K562 (cell line): ENCODE measurements around the gene RASGRP1. TPM values are rescaled to one million over a fixed set of nuclear protein-coding genes. Genes with fewer than 3 reads are reported as not detected.
A peak's percentile ranks its signal among the peaks of the same experiment; 100 is the strongest.

Experiments used
- ATAC-seq: fragments of 200-7000 bp; cut with Tn5 transposase; 3 replicates; pipeline ENCODE4 v1.9.1; 2020; ENCODE audit warnings: moderate library complexity
- BruUV-seq: library from RNA; stranded (reverse); fragments of 400-500 nt; replicated peaks from 2 replicates; lab custom pipeline; 2021; lab: Mats Ljungman, UMichigan
- CTCF ChIA-PET: fragments of 300-600 bp; formaldehyde crosslinking; extraction: SDS; loops from one replicate; lab custom pipeline; 2021; ENCODE audit warnings: low intra/inter-chr PET ratio; lab: Yijun Ruan, JAX
- POLR2A ChIA-PET: fragments of 300-600, 350-650 bp; sonication (Branson Sonifier 250); formaldehyde crosslinking; extraction: SDS; loops from one replicate; lab custom pipeline; 2021; ENCODE audit warnings: antibody characterized with exemption, inconsistent platforms; lab: Yijun Ruan, JAX
- DNase-seq, 4 experiments: peaks; one replicate each; pipeline versions ENCODE4 v3.0.0 to v3.0.0-alpha.2; 2011 to 2018; ENCODE audit warnings: low spot score in 3 of 4, mixed read lengths in 3 of 4; ENCODE audit errors: extremely low read depth in 1 of 4
- FAIRE-seq: peaks from 2 replicates; lab custom pipeline; 2011; peaks lifted over from hg19 to GRCh38; lab: Jason Lieb, UNC
- H2AFZ ChIP-seq: 2 replicates; pipeline ENCODE4 v1.6.0; 2011; ENCODE audit warnings: low read depth, low read length, control low read depth, inconsistent platforms
- H3K27ac ChIP-seq: fragments of 200-600 bp; 3 replicates; pipeline ENCODE4 v1.8.0; 2011; ENCODE audit warnings: low read depth, mild to moderate bottlenecking, control low read depth, inconsistent platforms, low read length, moderate library complexity, mixed read lengths; ENCODE audit errors: extremely low read depth
- H3K27me3 ChIP-seq, 2 experiments: fragments of 300-600 bp in 1 of 2; 2 replicates in 1 of 2; 3 replicates in 1 of 2; pipeline versions ENCODE4 v1.6.0 to v1.8.0; 2011; ENCODE audit warnings: inconsistent platforms in 2 of 2, low read length in 2 of 2, mild to moderate bottlenecking in 1 of 2, mixed read lengths in 1 of 2, moderate library complexity in 1 of 2; ENCODE audit not compliant: control insufficient read depth in 2 of 2, insufficient read depth in 2 of 2
- H3K36me3 ChIP-seq: fragments of 300-600 bp; 3 replicates; pipeline ENCODE4 v1.8.0; 2011; ENCODE audit warnings: mild to moderate bottlenecking, low read length, inconsistent platforms; ENCODE audit not compliant: control insufficient read depth, insufficient read depth
- H3K4me1 ChIP-seq, 2 experiments: fragments of 200-600 bp in 1 of 2; replicated peaks in 1 of 2; 2 replicates in 1 of 2; 3 replicates in 1 of 2; pipeline versions ENCODE4 v1.5.1 to v1.8.0; 2011; ENCODE audit warnings: inconsistent platforms in 2 of 2, low read length in 2 of 2, mild to moderate bottlenecking in 1 of 2, mixed read lengths in 1 of 2, moderate library complexity in 1 of 2; ENCODE audit not compliant: control insufficient read depth in 2 of 2, insufficient read depth in 2 of 2
- H3K4me2 ChIP-seq: 2 replicates; pipeline ENCODE4 v1.6.1; 2011; ENCODE audit warnings: low read length, control low read depth, inconsistent platforms, mixed read lengths; ENCODE audit not compliant: insufficient read depth
- H3K4me3 ChIP-seq: fragments of 200-600 bp; sonication (generic), shearing (Covaris generic); 2 replicates; pipeline ENCODE4 v1.5.1; 2016; ENCODE audit warnings: control low read depth, inconsistent platforms
- H3K79me2 ChIP-seq: fragments of 200-600 bp; 3 replicates; pipeline ENCODE4 v1.8.0; 2011; ENCODE audit warnings: low read length, inconsistent platforms; ENCODE audit not compliant: control insufficient read depth, insufficient read depth
- H3K9ac ChIP-seq, 2 experiments: 2 replicates each; pipeline versions ENCODE4 v1.6.0 to v1.6.1; 2011; ENCODE audit warnings: low read depth in 2 of 2, low read length in 2 of 2, control low read depth in 1 of 2, inconsistent platforms in 1 of 2, mild to moderate bottlenecking in 1 of 2, mixed read lengths in 1 of 2; ENCODE audit not compliant: insufficient read depth in 1 of 2
- H3K9me1 ChIP-seq: one replicate; pipeline ENCODE4 v1.6.0; 2011; ENCODE audit warnings: inconsistent platforms, mild to moderate bottlenecking, low read length, moderate library complexity; ENCODE audit not compliant: control insufficient read depth, insufficient read depth
- H3K9me3 ChIP-seq: replicated peaks from 2 replicates; pipeline ENCODE4 v1.5.1; 2011; ENCODE audit warnings: low read depth, low read length, inconsistent platforms; ENCODE audit not compliant: control insufficient read depth, insufficient read depth
- H4K20me1 ChIP-seq: replicated peaks from 2 replicates; pipeline ENCODE4 v1.6.1; 2011; ENCODE audit warnings: low read length, inconsistent platforms, mixed read lengths; ENCODE audit not compliant: control insufficient read depth, insufficient read depth
- CEBPB ChIP-seq: fragments of 450-650 bp; IDR thresholded peaks from 2 replicates; pipeline ENCODE4 v1.6.1; 2016; ENCODE audit warnings: missing genetic modification characterization, missing compliant biosample characterization
- CEBPG ChIP-seq, 3 experiments: fragments of 200-800 bp in 1 of 3; sonication (Bioruptor generic) in 1 of 3; sonication (generic) in 1 of 3; formaldehyde crosslinking in 1 of 3; IDR thresholded peaks in 2 of 3; conservative IDR thresholded peaks in 1 of 3; 2 replicates each; pipeline versions ENCODE4 v1.6.1 to v1.8.0; 2016 to 2022; ENCODE audit warnings: missing compliant biosample characterization in 2 of 3, missing genetic modification characterization in 2 of 3, mild to moderate bottlenecking in 1 of 3, missing genetic modification reagents in 1 of 3
- EZH2 ChIP-seq: IDR thresholded peaks from 2 replicates; pipeline ENCODE4 v1.6.1; 2012; ENCODE audit warnings: low read depth, mild to moderate bottlenecking, inconsistent platforms, low read length, borderline replicate concordance
- SREBF1 ChIP-seq: fragments of 150-350 bp; IDR thresholded peaks from 2 replicates; pipeline ENCODE4 v1.6.1; 2014; ENCODE audit warnings: antibody characterized with exemption, low read depth, low read length, borderline replicate concordance
- ZC3H8 ChIP-seq: fragments of 450-650 bp; IDR thresholded peaks from 2 replicates; pipeline ENCODE4 v1.6.1; 2017
- ZNF121 ChIP-seq: sonication (generic); formaldehyde crosslinking; conservative IDR thresholded peaks from 2 replicates; pipeline ENCODE4 v1.8.0; 2022; ENCODE audit warnings: missing genetic modification reagents
- ZNF717 ChIP-seq: fragments of 250-450 bp; sonication (Bioruptor Pico); IDR thresholded peaks from 2 replicates; pipeline ENCODE4 v1.5.0; 2021
- WGBS: fragments of 100-300 bp; shearing (Covaris generic); methylation state at CpG from one replicate; pipeline ENCODE4 v1.1.6; 2016; ENCODE audit warnings: low coverage, mixed read lengths; ENCODE audit not compliant: insufficient coverage; ENCODE audit errors: missing lambda C conversion rate; 5-methylcytosine and 5-hydroxymethylcytosine counted together
- in situ Hi-C: fragments of 300-500 bp; cut with MboI; formaldehyde crosslinking; loops from 4 replicates; pipeline ENCODE4 v1.15.0; 2018; ENCODE audit warnings: inconsistent platforms, mixed read lengths
- intact Hi-C: fragments of 100-400 bp; cut with micrococcal nuclease; formaldehyde crosslinking; loops from 2 replicates; pipeline ENCODE4 v1.14.2; 2022
- polyA plus RNA-seq, 8 experiments: library from polyadenylated mRNA; depleted of rRNA in 4 of 8; stranded (reverse) in 5 of 8; unstranded in 3 of 8; fragments of >200 nt; fragmentation: Nextera tagmentation in 2 of 8; fragmentation: Illumina TruSeq in 1 of 8; extraction: Ambion mirVana in 2 of 8; extraction: Trizol in 1 of 8; gene quantifications; 2 replicates each; pipeline versions ENCODE4 v1.2.1 to v1.2.3, GENCODE V29; 2011 to 2014; ENCODE audit warnings: inconsistent platforms in 1 of 8, missing spikeins in 1 of 8
- total RNA-seq, 7 experiments: library from RNA; depleted of rRNA in 6 of 7; stranded (reverse); fragments of >200 nt in 6 of 7; fragmentation: Illumina TruSeq in 2 of 7; extraction: Trizol in 2 of 7; gene quantifications; 2 replicates each; pipeline versions ENCODE4 v1.2.1 to v1.2.3, GENCODE V29; 2011 to 2021; ENCODE audit warnings: low replicate concordance in 1 of 7

Gene RASGRP1
- total and polyA plus RNA-seq, 9 of the 15 experiments (the other 6 are each of a cell fraction or from before 2014, with no cell fraction given), result 0.14 to 0.72 (median 0.31) TPM

GRCh38 chr15:38476120-38476519, 88.5 kb downstream of the RASGRP1 start:
- in situ Hi-C loops, result loop anchor here (10.0 kb wide), 1 partner anchor 219 kb away; no protein-coding TSS in a partner anchor
- no peak overlapping the region for H3K27ac ChIP-seq
- TF ChIP-seq ZNF121 (CRISPR knock-in tag) (no peak), ZC3H8 (no peak), ZNF717 (CRISPR knock-in tag) (no peak), SREBF1 (no peak), CEBPG (CRISPR knock-in tag; IDR thresholded peaks at IDR 0.05) (no peak), CEBPG (tag; conservative IDR thresholded peaks at IDR 0.05 in 1 of 2, IDR thresholded peaks at IDR 0.05 in 1 of 2) (peak; percentile 41 to 59; a peak in 3 of 4 replicates), EZH2 (no peak), CEBPB (tag) (peak; percentile 41)
- peaks cover 68% of the 10 kb centered on the region for H3K36me3 ChIP-seq
- H3K4me1 ChIP-seq, result no peaks in the 10 kb centered on the region
- intact Hi-C loops, result loop anchor here (10.0 kb wide), 1 partner anchor 89 kb away; the partner anchor contains the start of gene RASGRP1
- H3K4me2 ChIP-seq, result no peak overlapping the region
- no peak overlapping the region for H3K4me3 ChIP-seq
- H3K9me1 ChIP-seq, result no peaks in the 10 kb centered on the region
- FAIRE-seq (peak; percentile 52), DNase-seq (no peak), ATAC-seq (no peak)
- no peaks in the 10 kb centered on the region for H3K9me3 ChIP-seq
- no peak overlapping the region for H3K9ac ChIP-seq
- no TSS peak for BruUV-seq
- no peaks in the 10 kb centered on the region for H4K20me1 ChIP-seq
- CTCF ChIA-PET, result no interaction called here
- 93% methylated on average over 1 of the region's 1 CpG for WGBS
- no peaks in the 10 kb centered on the region for H3K27me3 ChIP-seq
- no peaks in the 10 kb centered on the region for H3K79me2 ChIP-seq
- POLR2A ChIA-PET, result no interaction called here
- no peak overlapping the region for H2AFZ ChIP-seq
